ENCODE results near the gene PARK7.
A peak's percentile ranks its signal among the peaks of the same experiment; 100 is the strongest.

The PARK7 gene

GRCh38 chr1:7985851-7986612, 24.5 kb downstream of the PARK7 start:
- DNase-seq: no peak

GRCh38 chr1:7987528-7987927, 26.0 kb downstream of the PARK7 start:
- no peak for DNase-seq

GRCh38 chr1:7988576-7988975, 27.1 kb downstream of the PARK7 start:
- peak; percentile 91 for DNase-seq

- DNase-seq: no peak
Measured at GRCh38 chr1:7989762-7990428, 28.4 kb downstream of the PARK7 start.

DNA sequence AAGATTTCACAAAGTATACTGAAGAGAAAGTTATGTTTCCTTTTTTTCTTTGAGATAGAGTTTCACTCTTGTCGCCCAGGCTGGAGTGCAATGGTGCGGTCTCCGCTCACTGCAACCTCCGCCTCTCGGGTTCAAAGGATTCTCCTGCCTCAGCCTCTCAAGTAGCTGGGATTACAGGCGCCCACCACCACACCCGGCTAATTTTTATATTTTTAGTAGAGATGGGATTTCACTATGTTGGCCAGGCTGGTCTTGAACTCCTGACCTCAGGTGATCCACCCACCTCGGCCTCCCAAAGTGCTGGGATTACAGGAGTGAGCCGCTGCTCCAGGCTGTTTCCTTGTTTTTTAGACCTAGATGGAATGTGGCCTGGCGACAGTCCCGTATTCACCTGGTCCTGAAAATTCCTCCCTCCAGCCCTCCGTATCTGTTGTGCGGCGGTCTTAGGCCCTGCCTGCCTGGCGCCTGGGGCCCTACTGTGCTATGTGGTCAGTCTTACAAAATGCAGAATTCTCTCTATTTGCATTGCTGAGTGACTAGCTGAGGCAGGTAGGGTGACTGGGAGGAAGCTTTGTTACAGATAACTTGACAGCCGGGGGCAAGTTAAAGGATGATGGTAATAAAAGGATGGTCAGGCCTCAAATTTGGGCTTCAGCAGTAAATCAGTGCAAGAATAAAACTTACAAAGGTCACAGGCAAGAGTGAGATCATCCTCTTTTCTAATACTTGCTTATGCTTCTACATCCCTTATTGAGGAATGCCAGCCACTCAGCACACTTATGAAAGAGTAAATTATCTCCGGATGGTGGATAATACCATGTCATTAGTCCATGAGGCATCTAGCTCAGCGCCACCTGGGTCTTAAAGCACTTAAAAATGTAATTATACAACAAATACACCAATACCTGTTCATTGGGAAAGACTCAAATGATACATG, 30.3 kb downstream of the PARK7 start:
- no peak for DNase-seq

DNA sequence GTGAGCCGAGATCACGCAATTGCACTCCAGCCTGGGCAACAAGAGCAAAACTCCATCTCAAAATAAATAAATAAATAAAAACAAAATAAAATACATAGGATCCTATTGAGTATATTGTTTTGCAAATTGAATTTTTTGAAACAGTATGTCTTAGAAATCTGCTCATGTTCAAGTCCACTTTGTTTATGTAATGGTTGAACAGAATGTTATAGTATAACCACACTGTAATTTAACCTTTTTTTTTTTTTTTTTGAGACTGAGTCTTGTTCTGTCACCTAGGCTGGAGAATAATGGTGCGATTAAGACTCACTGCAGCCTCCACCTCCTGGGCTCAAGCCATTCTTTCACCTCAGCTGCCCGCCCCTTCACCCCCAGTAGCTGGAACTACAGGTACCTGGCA, 31.4 kb downstream of the PARK7 start:
- DNase-seq: no peak

- no peak for DNase-seq
Measured at GRCh38 chr1:7993593-7994479, 32.3 kb downstream of the PARK7 start.

GRCh38 chr1:7994827-7995226, 33.3 kb downstream of the PARK7 start:
- DNase-seq: no peak

DNA sequence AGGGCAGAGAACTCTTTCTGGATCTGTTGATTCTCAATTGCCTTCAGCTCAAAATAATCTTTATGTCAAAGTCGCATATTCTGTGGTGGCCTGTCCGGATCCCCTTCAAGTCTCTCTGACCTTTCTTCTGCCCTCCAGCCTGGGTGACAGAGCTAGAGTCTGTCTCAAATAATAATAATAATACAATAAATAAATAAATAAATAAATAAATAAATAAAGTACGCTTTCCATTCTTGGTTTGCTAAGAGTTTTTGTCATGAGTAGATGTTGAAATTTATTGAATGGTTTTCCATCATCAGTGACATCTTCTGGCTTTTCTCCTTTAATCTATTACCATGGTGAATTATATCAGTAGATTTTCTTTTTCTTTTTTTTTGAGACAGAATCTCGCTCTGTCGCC, 33.9 kb downstream of the PARK7 start:
- DNase-seq: no peak

DNA sequence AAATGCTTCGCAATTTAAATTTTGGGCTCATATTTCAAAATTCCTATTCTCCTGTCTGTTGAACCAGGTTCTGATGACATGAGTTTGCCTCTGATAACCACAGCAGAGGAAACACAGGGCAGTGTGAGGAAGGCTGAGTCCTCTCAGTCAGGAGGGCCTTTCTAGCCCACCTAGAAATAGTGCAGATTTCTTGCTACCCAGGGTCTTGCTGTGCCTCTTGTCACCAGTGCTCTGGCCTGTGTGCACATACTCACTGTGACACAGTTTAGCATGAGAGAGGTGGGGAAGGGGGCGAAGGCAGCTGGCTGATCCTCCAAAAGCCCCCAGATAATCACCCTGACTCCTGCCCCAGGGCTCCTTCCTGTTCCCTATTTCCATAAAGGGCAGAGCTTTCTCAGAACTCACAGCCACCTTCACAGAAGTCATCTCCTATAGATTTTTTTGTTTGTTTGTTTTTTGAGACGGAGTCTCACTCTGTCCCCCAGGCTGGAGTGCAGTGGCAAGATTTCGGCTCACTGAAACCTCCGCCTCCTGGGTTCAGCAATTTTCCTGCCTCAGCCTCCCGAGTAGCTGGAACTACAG, 40.9 kb downstream of the PARK7 start:
- no peak for DNase-seq

GRCh38 chr1:8002921-8003320, 41.4 kb downstream of the PARK7 start:
- no peak for DNase-seq

DNA sequence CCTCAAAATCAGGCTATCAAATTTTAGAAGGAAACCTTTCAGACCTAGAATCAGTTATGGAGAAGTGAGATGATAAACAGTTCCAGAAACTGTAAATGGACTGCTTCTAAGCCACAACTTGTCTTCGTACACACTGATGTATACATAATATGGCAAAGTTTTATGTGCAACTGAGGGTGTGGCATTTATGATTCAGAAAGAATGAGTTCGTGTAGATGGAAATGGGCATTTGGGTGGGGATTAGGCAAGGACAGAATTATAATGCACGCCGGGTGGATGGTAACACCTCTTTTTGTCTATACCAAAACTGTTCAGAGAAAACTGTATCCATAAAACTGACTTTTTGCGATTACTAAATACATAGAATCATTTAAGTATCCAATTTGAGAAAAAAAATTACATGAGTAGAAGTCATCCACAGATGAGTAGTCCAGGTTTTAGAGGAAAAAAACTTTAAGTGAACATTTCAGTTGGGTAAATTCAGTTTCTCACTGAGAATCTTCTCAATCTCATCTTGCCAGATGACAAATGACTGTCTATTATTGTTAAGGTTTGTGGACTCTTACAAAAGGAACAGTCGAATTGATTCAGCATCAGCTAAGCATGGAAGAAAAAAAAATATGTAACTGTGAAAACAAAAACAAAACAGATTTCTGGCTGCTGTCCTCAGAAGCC, 42.1 kb downstream of the PARK7 start:
- no peak for DNase-seq

GRCh38 chr1:8004113-8004802, 42.7 kb downstream of the PARK7 start:
- no peak for DNase-seq

- DNase-seq: peak; percentile 99
Measured at GRCh38 chr1:8004803-8005573, 43.5 kb downstream of the PARK7 start.

- DNase-seq: no peak
Measured at GRCh38 chr1:8006037-8006963, 44.8 kb downstream of the PARK7 start.

GRCh38 chr1:8009043-8010002, 47.8 kb downstream of the PARK7 start:
- DNase-seq: no peak

DNA sequence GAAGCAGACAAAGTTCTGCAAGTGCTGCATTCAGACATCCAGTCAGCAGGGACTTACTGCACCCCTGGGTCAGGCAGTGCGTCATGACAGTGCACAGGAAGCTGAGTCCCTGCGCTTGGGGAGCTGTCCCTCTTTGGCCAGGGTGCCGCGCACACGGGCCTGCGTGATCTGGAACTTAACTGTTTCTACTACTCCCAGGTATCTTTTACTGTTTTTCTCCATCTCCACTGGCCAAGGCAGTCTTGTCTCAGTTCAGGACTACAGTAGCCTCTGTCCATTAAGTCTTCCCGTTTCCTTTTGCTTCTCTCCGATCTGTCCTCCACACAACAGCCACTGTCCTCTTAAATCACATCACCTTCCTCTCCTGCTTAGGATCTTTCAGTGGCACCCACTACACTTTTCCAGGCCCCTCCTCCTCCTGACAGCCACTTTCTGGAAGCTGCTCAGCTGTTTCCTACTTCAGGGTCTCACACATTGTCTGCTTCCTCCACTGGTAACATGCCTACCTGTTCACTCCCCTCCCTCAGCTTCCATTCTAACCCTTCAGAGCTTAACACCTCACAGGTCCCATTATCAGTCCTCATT, 48.7 kb downstream of the PARK7 start:
- DNase-seq: no peak

All from NCI-H226 (cell line).